Renal cortex interstitium (tissue), 3 donors: ENCODE measurements around the gene CMTM4. TPM values are rescaled to one million over a fixed set of nuclear protein-coding genes. Genes with fewer than 3 reads are reported as not detected.

ENCODE experiments used
- polyA plus RNA-seq, 3 donors: library from polyadenylated mRNA; unstranded; fragments of 120-200 nt; gene quantifications; one replicate each; pipeline ENCODE4 v1.2.1, GENCODE V29; 2013; ENCODE audit not compliant: insufficient read length in 3 of 3

CMTM4 gene
- polyA plus RNA-seq, 3 donors, result 65.0 to 70.8 (median 67.1) TPM

Other genes with a start within 250 kb of the CMTM4 start
- 10 to 100 TPM; 30.9 to 46.3 (median 38.1) TPM for gene TK2, start 146.6 kb downstream of the CMTM4 start, polyA plus RNA-seq
- 10 to 100 TPM; 33.1 to 42.2 (median 41.5) TPM for gene CKLF, start 144.2 kb downstream of the CMTM4 start, polyA plus RNA-seq
- 1 to 10 TPM; 5.5 to 7.9 (median 7.3) TPM for gene CMTM1, start 130.3 kb downstream of the CMTM4 start, polyA plus RNA-seq
- gene CMTM2, start 117.3 kb downstream of the CMTM4 start, polyA plus RNA-seq, result under 1 TPM; 0.33 to 0.52 (median 0.39) TPM
- 10 to 100 TPM; 53.0 to 72.1 (median 63.7) TPM for gene CMTM3, start 92.0 kb downstream of the CMTM4 start, polyA plus RNA-seq
- 100 to 1,000 TPM; 109 to 156 (median 115) TPM for gene DYNC1LI2, start 54.9 kb upstream of the CMTM4 start, polyA plus RNA-seq
- under 1 TPM in 1 of 3 donors, not detected in 2; 0.20 TPM for gene TERB1, start 104.8 kb upstream of the CMTM4 start, polyA plus RNA-seq
- gene NAE1, start 134.2 kb upstream of the CMTM4 start, polyA plus RNA-seq, result 10 to 100 TPM; 78.3 to 99.4 (median 94.8) TPM
- gene CA7, start 147.7 kb upstream of the CMTM4 start, polyA plus RNA-seq, result under 1 TPM; 0.28 to 0.45 (median 0.32) TPM
- gene PDP2, start 183.8 kb upstream of the CMTM4 start, polyA plus RNA-seq, result 10 to 100 TPM; 12.2 to 17.0 (median 13.2) TPM
- 100 to 1,000 TPM; 215 to 316 (median 241) TPM for gene CDH16, start 222.1 kb upstream of the CMTM4 start, polyA plus RNA-seq
- gene RRAD, start 228.8 kb upstream of the CMTM4 start, polyA plus RNA-seq, result 1 to 10 TPM; 2.2 to 4.1 (median 2.4) TPM
- gene CIAO2B, start 237.7 kb upstream of the CMTM4 start, polyA plus RNA-seq, result 100 to 1,000 TPM in 2 of 3 donors, 10 to 100 TPM in 1; 81.7 to 105 (median 103) TPM
- gene CES2, start 238.8 kb upstream of the CMTM4 start, polyA plus RNA-seq, result 10 to 100 TPM; 41.5 to 50.6 (median 43.1) TPM